HG02970 (cell line): ENCODE measurements around the gene CIAO2A.
"Not testable (repeated sequence)": the region's sequence is repeated elsewhere in the genome, so short reads cannot be mapped to it uniquely, and the experiment has no call there.

ENCODE experiments used
- ATAC-seq: cut with Tn5 transposase; IDR thresholded peaks from one replicate; pipeline ENCODE4 v1.9.1; 2021; ENCODE audit warnings: mild to moderate bottlenecking, moderate library complexity, moderate number of reproducible peaks; ENCODE audit not compliant: unreplicated experiment, low FRiP score

CIAO2A gene

DNA sequence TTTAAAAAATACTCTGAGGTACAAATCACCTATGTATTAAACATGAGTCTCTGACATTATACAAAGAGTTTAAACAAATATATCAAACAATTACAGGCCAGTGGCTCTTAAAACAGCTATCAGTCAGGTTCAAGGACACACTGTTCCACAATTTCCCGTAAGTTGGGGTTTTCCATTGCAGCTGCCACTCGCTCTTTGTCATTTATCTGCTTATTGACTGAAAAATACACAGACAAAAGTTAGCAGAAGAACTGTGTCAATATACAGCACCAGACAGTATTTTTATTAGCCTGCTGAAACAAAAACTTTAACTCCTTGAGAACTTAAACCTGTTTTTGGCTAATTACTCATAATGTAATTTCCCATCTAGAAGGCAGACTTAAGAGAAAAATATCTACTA lies 20.8 kb downstream of the CIAO2A start:
- ATAC-seq = no peak

DNA sequence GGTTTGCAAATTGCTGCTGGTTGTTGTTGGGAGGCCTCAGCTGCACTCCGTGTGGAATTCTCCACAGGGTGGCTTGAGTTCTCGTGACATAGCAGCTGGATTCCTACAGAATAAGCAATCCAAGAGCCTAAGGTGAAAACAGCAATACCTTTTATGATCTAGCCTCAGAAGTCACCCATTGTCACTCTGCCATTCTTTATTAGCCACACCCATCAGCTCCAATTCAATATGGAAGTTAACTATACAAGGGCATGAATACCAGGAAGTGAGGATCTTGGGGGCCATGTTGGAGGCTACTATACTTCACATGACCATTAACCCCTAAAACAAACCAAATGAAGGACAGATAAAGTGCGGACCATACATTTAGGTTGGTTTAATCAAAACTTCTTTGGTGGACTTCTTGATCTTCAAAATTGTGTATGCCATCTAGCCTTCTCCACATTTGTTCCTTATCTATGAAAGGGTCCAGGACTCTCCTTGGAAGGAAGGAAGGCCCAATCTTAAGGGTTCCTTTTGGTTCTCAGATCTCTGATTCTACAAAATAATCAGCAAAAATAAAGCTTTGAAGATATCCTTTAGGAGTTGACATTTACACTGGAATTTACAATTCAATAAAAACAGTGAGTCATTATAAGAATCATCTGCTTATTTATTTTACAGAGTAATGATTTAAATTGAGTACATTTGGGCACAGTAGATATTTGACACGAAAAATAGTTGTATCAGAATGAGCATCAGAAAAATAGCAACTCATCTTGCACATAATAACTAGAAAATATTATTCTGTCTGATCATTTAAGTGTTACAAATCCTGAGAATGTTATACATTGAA lies 21.5 kb downstream of the CIAO2A start:
- no peak for ATAC-seq

DNA sequence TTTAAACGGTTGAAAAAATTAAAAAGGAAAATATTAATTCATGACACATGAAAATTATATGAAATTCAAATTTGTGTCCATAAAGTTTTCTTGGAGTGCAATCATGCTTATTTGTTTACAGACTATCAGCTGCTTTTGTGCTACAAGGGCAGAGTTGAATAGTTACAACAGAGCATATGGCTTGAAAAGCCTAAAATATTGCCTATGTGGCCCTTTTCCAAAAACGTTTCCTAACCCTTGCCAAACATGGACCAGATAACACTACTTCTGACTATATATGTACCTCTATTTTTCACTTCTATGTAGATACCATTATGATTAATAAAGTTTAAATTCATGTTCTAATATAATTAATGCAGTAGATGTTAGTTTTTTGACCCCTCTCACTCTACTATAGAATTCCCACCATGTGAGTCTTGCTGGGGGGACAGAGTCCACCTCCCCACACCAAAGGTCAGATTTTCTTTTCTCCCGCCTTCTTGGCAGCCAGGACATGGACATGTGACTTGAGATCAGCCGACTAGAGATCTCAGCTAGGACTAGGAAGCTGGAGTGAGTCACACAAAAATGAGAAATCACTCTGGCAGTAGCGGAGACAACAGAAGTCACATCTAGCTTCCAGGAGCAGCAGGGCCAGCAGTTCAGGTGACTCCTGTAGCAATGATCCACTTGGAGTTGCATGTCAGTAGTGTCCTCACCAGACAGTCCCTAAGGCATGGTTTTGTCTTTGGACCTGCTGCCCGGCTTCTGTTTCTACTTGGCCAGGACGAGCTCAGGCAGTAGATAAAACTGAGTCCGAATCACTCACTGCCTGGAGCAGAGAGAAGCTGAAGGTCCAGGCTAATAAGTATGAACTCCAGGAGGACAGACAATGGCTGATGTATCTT lies 22.4 kb downstream of the CIAO2A start:
- ATAC-seq = no peak

DNA sequence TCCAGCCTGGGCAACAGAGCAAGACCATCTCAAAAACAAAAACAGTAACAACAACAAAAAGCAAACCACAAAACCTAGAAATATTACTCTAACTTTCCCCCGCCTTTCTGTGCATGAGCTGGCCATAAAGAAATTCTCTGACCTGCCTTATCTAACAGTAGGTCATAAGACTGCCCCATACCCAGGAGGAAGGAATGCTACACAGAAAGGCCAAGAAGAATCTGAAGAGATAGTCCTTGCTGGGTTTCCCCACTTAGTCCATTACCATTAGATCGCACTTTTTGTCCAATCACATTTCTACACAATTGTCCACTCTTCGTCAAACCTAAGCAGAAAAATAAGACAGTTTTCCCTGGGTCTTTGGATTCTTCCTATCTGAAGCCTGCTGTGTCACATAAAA lies 23.5 kb downstream of the CIAO2A start:
- ATAC-seq = no peak

DNA sequence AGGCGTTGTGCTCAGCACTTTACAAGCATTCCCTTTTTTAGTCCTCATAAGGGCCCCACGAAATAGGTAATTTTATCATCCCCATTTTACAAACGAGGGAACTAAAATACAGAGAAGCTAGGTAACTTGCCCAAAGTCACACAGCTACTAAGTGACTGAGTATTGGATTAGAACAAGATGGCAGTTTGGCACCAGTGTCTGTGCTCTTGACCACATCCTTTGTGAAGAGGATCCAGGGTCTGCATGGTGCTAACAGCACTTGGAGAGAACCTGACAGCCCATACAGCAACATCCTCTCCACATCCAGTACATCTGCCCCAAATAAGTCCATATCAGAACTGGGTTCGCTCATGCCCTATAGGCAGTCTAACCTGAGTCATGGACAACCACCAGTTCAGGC lies 25.5 kb downstream of the CIAO2A start:
- ATAC-seq = no peak

DNA sequence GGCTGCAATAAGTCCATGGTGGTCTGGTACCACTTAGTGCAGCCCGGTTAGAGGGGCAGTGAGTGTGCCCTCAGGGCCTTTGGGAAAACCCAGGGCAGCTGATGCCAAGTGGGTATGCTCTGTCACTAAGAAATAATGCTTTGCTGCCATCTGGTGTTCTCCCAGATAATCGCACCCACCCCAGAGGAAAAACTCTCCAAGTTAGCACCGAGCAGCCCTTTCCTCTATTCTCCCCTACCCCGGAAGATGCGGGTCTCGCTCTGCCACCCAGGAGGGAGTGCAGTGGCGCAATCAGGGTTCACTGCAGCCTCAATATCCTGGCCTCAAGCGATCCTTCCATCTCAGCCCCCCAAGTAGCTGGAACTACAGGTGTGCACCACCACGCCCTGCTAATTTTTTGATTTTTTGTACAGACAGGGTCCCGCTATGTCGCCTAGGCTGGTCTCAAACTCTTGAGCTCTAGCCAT lies 26.0 kb downstream of the CIAO2A start:
- peak; percentile 60 for ATAC-seq

DNA sequence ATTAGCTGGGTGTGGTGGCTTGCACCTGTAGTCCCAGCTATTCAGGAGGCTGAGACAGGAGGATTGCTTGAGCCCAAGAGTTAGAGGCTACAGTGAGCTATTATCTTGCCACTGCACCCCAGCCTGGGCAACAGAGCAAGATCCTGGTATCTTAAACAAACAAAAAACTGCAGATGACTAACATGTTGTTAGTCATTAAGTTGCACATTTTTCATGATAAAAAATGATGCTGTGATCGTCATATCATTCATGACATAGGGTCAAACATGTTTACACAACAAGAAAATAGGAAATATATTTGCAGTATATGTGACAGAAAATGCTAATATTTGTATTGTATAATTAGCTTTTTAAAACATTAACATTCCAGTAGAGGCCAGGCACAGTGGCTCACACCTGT lies 27.2 kb downstream of the CIAO2A start:
- no peak for ATAC-seq

DNA sequence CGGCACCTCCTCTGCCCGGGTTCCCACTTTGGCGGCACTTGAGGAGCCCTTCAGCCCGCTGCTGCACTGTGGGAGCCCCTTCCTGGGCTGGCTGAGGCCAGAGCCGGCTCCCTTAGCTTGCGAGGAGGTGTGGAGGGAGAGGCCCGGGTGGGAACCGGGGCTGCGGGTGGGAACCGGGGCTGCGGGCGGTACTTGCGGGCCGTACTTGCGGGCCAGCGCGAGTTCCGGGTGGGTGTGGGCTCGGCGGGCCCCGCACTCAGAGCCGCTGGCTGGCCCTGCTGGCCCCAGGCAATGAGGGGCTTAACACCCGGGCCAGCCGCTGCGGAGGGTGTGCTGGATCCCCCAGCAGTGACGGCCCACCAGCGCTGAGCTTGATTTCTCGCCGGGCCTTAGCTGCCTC lies 32.9 kb downstream of the CIAO2A start:
- no peak for ATAC-seq

DNA sequence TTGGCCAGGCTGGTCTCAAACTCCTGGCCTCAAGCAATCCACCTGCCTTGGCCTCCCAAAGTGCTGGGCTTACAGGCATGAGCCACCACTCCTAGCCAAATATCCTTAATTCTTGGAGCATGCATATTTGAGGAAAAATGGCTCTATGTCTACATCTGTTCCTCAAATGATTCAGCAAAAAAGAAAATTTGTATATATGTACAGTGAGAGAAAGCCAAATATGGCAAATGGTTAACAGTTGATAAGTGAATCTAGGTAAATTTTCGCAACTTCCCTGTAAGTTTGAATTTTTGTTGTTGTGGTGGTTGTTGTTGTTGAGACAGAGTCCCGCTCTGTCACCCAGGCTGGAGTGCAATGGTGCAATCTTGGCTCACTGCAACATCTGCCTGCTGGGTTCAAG lies 34.5 kb downstream of the CIAO2A start:
- ATAC-seq = not testable (repeated sequence)

DNA sequence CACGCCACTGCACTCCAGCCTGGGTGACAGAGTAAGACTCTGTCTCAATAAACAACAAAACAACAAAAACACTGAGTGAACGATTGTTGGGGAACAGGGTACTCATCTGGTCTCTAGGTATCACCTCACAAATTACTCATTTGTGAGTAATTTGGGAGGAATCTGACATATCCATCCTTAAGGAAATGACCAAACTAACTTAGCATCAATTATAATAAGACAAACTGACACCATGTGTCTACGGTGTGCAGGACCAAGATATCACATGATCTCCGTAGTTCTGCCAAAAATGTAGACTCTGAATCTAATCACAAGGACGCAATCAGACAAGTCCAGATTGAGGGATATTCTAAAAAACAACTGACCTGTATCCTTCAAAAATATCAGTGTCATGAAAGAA lies 35.4 kb downstream of the CIAO2A start:
- ATAC-seq = no peak

DNA sequence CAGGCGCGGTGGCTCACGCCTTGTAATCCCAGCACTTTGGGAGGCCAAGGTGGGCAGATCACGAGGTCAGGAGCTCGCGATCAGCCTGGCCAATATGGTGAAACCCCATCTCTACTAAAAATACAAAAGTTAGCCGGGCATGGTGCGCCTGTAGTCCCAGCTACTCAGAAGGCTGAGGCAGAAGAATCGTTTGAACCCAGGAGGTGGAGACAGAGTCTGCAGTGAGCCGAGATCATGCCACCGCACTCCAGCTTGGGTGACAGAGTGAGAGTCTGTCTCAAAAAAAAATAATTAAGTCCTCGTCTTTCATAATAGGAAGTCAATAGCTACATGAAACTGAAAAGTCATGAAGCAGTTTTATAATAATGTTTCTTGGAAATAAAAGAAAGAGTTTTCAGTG lies 40.0 kb downstream of the CIAO2A start:
- ATAC-seq = not testable (repeated sequence)

DNA sequence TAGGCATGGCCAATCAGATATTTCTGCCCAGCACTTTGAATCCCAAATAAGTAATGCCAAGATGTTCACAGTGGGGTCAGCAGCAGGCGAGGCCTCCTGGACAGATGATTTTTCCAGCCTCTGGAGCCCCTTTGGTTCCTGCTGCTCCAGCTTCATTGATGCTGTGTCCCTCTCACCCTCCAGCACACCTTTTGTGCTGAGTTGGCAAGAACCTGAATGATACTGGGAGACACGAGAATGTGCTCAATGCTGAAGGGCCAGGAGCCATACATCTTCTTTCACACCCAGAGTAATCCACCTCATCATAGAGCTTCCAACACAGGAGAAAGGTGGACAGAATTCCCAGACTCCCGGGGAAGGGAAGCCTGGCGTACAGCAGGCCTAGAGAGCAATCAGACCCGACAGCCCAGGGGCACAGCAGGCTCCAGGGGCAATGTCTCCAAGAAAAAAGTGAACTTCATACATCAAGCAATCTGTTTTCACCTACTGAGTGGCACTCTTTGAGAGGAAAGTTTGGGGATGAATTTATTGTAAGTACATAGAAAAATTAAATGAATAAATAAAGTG lies 40.6 kb downstream of the CIAO2A start:
- ATAC-seq = no peak

DNA sequence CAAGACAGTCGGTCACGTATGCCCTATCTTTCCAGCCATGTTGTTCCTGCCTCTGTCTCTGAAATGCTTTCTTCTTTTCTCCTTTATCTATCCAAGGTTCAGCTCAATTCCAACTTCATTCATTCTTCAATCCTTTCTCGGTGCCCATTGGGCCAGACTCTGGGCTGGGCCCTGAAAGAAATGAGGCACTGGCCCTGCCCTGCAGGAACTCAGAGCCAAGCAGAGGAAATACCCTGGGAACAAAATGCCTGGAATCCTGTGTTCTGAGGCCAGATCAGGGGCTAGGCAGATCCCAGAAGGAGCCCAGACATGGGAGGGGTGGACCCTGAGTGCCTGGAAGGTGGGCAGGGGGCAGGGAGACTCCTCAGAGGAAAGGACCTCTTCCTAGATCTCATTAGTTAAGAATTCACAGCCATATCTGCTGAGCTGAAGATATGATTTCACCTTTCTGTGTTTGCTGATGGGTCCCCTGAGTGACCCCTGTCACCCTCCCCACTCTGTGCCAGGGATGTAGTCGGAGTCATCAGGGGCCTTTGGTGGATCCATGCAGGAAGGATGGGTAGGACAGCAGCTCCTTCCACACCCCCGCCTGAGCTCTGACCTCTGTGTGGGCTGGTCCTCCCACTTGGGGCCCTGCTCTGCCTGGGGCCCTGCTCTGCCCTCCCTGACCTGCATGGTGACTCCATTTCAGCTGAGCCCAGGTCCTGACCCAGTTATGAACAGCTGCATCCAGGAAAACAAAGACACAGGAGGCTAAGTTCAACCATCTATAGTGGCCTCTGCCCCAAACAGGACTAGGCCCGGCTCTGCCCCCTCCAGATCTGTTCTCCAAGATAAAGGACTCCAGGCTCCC lies 42.0 kb downstream of the CIAO2A start:
- ATAC-seq = no peak

DNA sequence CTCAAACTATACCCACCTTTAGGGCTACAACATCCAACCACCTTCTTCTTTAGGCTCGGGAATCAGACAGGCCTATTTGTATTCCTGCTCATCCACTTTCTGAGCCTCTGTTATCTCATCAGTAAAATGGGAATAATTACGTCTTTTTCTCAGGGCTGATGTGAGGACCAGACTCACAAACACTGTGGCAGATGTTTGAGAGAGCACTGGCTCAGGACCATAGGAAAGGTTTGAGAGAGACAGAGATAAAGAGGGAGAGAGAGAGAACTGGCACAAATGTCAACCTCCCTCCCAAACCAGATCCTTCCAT lies 42.6 kb downstream of the CIAO2A start:
- ATAC-seq = no peak

DNA sequence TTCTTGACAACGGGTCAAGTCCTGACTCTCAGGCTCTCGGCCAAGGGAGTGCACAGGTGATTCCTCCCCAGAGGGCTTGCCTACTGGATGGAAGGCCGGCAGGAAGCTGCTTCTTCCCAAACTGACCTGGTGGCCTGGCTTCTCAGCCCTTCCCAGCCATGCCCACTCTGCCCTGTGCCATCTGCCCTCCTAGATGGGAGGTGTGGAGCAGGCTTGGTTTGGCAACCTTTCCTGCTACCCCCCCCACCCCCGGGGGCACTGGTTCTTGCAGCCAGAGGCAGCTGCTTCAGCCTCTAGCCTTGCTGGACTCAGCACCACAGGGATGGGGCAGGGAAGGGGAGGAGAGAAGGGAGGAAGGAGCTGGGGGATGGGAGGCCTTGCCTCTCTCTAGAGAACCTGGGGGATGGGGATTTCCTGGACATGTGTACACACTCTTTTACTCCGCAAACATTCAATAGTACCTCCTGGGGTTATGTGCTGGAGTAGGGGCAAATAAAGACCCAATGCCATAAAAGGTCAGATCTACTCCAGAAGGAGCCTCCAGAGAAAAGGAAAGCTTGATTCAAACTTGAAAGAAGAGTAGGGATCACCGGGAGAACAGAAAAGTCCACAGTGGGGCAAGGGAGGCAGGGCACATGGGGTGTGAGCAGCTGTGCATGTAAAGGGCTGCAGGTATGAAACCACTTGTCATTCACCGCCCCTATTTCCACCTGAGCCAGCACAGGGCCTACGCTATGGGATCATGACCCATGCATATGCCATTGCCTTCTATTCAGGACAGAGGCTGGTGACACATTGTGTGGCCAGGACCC lies 43.2 kb downstream of the CIAO2A start:
- ATAC-seq = no peak

DNA sequence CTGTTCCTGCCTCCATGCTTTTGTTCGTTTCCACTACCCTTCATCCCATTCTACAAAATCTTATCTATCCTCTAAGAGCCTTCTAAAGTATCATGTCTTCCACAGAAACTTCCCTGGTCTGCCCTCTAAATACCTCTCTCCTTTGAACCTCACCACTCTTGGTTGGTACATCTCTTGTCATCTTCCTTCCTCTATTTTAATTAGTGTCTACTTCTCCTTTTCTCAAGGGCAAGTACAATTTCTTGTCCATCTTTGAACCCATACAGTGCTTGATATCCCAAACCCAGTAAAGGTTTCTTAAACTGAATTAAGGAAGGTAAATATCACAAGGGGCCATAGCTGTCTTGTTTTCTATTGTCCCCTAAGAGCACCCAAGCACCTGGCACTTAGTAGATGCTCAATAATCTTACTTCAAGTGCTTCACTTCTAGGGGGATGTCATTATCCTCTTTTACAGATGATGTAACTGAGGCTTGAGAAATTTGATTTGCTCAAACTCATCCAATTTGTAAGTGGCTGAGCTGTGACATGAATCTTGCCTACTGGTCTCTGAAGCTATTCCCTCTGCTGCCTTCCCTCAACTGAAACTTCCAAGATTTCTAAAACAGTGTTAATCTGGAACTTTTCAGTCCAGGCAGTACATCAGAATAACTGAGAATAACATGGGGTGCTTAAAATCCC lies 44.7 kb downstream of the CIAO2A start:
- no peak for ATAC-seq

DNA sequence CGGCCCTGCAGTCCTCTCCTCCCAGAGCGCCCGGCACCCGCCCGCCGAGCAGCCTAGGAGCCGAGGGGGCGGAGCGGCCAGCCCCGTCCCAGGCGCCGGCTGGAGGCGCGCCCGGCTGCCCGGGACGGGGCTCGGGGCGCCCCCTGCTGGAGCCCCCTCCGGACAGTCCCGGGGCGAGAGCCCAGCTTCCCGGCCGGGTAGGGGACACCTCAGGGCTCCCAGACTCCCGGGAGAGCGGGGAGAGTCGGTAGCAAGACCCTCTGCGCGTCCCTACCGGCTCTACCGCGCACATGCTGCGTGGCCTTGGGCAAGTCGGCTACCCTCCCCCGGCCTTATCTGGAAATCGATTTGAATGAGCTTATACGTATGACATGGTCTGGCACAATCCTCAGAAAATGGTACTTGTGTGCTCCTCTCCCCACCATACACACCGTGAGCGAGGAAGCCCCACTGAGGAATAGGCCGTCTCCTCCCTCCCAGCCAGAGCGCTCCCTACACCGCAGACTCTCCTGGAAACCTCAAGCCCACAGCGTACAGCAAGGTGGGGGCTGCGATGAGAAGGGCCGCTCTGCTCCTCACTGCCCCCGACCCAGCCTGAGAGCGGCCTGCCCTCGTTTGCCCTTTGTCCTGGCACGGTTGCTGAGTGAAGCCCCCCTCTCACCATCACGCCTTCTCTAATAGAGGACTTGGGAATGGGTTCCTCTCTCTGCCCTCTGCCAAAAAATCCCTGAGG lies 47.1 kb downstream of the CIAO2A start, which contains the start of gene DAPK2:
Gene DAPK2, minus strand, starts transcription at position 65 of the 733 bp plus-strand sequence. CDS start 6,224 bp downstream, outside the sequence.
- ATAC-seq = no peak

DNA sequence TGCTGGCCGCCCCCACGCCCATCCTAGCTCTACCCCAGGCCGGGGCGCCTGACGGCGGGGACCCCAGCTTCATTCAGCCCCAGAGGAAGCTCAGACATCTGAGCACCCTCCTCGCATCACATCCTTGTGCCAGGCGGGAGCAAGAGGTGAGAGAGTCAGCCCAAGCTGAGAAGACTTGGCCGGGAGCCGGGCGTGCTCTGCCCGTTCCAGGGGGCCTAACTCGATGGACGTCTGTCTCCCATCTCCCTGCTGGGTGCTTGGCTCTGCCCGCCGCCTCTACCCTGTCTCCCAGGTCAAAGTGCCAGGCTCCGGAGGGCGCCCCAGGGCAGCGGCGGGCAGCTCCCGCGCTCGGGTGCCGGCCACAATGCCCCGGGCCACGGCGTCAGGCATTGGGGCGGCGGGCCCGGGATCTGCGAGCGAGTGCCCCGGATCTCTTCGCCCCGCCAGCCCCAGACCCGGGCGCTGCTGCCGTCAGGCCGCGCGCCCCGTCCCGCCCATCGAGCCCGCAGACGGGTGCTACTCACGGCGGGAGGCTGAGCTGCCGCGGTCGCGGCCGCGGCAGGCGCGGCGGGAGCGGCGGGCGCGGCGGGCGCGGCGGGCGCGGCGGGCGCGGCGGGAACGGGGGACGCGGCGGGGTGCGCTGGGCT lies 47.7 kb downstream of the CIAO2A start:
- ATAC-seq = no peak
